ENCODE results near the gene CRK. TPM values are rescaled to one million over a fixed set of nuclear protein-coding genes. Genes with fewer than 3 reads are reported as not detected.

CRK gene
- total RNA-seq, 4 donors from 2014 or later = 33.8 to 59.3 (median 51.2) TPM

GRCh38 chr17:1494203-1494602 lies 38.2 kb upstream of the CRK start:
- peaks cover 0 to 45% (median 8%) of the 10 kb centered on the region in 3 donors for H3K36me3 ChIP-seq

GRCh38 chr17:1493291-1493980 lies 37.4 kb upstream of the CRK start:
- WGBS, 2 donors = 70 to 94% methylated on average over 4 to 7 of the region's 23 CpGs
- Histone ChIP-seq H3K27me3 (no peaks in the 10 kb centered on the region), H3K9me3 (no peaks in the 10 kb centered on the region), H3K36me3 (peaks cover 0 to 39% (median 8%) of the 10 kb centered on the region in 3 donors), H3K27ac (peak overlapping the region; percentile 84 to 98 (median 97)), H3K4me3 (peak overlapping the region in 2 of 4 donors; percentile 63 to 91), H3K4me1 (peaks cover 33 to 74% (median 53%) of the 10 kb centered on the region in 3 donors)
- intact Hi-C loops (cut with DNase I) = no loop called here
- TF ChIP-seq POLR2A (IDR thresholded peaks at IDR 0.05) = no peak
- TF ChIP-seq, protein P1, sequence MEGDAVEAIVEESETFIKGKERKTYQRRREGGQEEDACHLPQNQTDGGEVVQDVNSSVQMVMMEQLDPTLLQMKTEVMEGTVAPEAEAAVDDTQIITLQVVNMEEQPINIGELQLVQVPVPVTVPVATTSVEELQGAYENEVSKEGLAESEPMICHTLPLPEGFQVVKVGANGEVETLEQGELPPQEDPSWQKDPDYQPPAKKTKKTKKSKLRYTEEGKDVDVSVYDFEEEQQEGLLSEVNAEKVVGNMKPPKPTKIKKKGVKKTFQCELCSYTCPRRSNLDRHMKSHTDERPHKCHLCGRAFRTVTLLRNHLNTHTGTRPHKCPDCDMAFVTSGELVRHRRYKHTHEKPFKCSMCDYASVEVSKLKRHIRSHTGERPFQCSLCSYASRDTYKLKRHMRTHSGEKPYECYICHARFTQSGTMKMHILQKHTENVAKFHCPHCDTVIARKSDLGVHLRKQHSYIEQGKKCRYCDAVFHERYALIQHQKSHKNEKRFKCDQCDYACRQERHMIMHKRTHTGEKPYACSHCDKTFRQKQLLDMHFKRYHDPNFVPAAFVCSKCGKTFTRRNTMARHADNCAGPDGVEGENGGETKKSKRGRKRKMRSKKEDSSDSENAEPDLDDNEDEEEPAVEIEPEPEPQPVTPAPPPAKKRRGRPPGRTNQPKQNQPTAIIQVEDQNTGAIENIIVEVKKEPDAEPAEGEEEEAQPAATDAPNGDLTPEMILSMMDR (IDR thresholded peaks at IDR 0.05) = no peak
- no peak for DNase-seq

More at GRCh38 chr17:1494203-1494602, 38.2 kb upstream of the CRK start:
- H3K9me3 ChIP-seq = no peaks in the 10 kb centered on the region
- DNase-seq = no peak
- H3K27ac ChIP-seq = peak overlapping the region; percentile 34 to 98 (median 91)
- no peaks in the 10 kb centered on the region for H3K27me3 ChIP-seq
- no peak for TF ChIP-seq POLR2A (IDR thresholded peaks at IDR 0.05)
- TF ChIP-seq, protein P1 (IDR thresholded peaks at IDR 0.05) = no peak
- no peak overlapping the region for H3K4me3 ChIP-seq
- intact Hi-C loops (cut with DNase I) = no loop called here
- H3K4me1 ChIP-seq = peaks cover 26 to 66% (median 45%) of the 10 kb centered on the region in 3 donors
- WGBS, 2 donors = 91 to 95% methylated on average over 7 of the region's 7 CpGs

DNA sequence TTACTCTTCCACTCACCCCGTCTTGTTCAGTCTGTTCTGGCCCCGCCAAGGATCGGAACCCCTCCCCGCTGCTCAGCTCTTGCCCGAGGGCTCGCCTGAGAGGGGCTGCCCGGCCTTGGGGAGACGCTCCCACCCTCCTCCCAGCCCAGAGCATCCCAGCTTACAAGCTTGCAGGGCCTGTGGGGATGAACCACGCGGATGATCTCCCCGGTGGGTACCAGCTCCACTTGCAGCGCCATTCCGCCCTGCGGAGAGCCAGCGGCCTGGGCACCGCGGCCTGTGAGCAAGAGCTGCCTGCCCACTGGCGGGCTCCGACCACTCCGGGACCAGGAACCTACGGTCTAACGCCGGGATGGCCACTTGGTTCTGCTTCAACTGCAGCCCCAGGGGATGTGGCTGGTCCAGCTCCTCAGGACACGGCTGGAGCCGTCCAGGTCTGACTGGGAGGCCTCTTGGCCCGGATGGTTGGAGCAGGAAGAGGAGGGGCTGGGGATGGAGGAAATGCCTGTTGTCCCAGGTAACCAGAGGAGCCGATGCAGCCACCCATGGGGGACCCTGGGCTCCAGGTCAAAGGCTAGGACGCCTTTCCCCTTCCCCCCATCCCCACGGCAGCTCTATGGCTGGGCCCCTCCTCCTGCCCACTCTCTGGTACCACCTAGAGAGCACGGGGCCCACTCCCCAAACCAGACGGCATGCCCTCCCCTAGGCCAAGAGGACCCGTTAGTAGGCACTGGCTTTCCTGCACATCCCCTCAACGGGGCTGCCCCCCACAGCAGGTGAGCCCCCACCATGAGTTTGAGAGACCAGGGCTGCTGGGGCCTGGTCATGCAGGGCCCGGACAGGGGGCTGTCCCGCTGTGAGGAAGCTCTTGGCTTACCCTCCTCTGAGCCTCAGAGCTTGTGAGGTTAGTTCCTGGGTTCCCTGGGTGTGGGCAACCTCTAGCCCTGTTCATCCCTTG lies 36.5 kb upstream of the CRK start, which contains the start of gene MYO1C:
Gene MYO1C (minus strand): TSS at position 438 of the 958 bp plus-strand sequence. CDS start 199 bp downstream, at position 239.
- peaks cover 39 to 83% (median 57%) of the 10 kb centered on the region in 3 donors for H3K4me1 ChIP-seq
- no peaks in the 10 kb centered on the region for H3K27me3 ChIP-seq
- 60 to 79% methylated on average over 4 to 6 of the region's 35 CpGs for WGBS, 2 donors
- DNase-seq = no peak
- H3K9me3 ChIP-seq = no peaks in the 10 kb centered on the region
- peak within 1 kb of the TSS; percentile 84 to 98 (median 97) for H3K27ac ChIP-seq
- TF ChIP-seq POLR2A (IDR thresholded peaks at IDR 0.05) = no peak
- TF ChIP-seq, protein P1 (IDR thresholded peaks at IDR 0.05) = no peak
- H3K36me3 ChIP-seq = peaks cover 0 to 30% (median 8%) of the 10 kb centered on the region in 3 donors
- peak within 1 kb of the TSS; percentile 63 to 91 (median 74) for H3K4me3 ChIP-seq
- intact Hi-C loops (cut with DNase I) = no loop called here

DNA sequence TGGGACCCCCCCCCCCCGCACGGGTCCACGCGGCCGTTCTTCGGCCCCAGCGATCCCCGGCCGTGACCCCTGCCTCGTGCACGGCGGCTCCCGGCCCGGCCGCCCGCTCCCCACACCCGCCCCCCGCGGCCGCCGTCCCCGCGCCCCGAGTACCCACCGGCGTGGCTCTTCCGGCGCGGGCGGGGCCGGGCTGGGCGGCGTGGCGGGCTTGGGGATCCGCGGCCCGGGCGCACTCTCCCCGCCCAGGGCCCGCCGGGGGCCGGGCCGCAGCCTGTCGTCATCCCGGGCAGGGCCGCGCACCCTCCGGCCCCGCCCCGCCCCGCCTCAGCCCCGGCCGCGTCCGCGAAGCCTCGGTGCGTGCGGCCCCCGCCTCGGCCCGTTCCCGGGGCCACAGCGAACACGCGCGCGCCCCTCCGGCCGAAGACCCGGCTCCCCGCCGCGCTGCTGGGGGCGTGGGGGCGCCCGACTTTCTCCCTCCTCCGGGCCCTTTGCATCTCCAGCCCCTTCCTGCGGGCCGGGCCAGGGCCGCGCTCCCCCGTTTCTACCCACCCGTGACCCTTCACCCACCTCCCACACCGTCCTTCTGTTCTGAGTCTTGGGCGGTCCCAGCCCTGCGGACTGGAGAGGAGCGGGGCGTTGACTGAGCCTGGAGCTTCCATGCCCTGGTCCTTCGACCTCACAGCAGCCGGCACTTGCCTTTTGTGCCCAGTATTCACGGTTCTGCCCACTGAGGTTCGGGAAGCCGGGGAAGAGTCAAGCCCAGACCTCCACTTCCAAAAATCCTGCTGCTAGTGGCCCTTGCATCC lies 35.6 kb upstream of the CRK start:
- no peak for DNase-seq
- TF ChIP-seq POLR2A (IDR thresholded peaks at IDR 0.05) = no peak
- TF ChIP-seq, protein P1 (IDR thresholded peaks at IDR 0.05) = no peak
- H3K9me3 ChIP-seq = no peaks in the 10 kb centered on the region
- peaks cover 0 to 21% (median 8%) of the 10 kb centered on the region in 3 donors for H3K36me3 ChIP-seq
- peak overlapping the region; percentile 63 to 91 (median 74) for H3K4me3 ChIP-seq
- 3% methylated on average over 12 to 18 of the region's 94 CpGs for WGBS, 2 donors
- H3K4me1 ChIP-seq = peaks cover 48 to 92% (median 66%) of the 10 kb centered on the region in 3 donors
- intact Hi-C loops (cut with DNase I) = no loop called here
- H3K27ac ChIP-seq = peak overlapping the region; percentile 95 to 98 (median 97)
- H3K27me3 ChIP-seq = no peaks in the 10 kb centered on the region
